Measurements from ENCODE around the gene SUSD3. TPM values are rescaled to one million over a fixed set of nuclear protein-coding genes. Genes with fewer than 3 reads are reported as not detected.

Gene SUSD3
- total RNA-seq, 2 experiments from 2014 or later = 34.6 to 36.7 TPM

DNA sequence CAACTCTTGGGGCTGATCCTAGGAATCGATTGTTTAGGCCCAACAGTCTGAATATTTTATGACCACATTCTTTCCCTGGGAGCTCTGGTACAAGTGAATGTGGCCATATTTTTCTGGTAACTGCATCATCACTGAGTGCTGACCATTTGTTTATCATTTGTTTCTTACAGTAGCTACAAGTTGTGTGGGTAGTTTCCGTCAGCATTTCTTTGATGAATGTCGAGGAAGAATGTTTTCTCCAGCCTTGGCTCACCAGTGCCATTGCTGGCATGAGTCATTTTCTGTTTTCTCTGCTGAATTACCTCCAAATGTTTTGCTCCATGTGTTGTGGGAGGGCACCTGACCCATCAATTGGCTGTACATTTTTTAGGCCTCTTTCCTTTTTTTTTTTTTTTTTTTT lies 23.4 kb downstream of the SUSD3 start:
- DNase-seq (no peak), ATAC-seq (no peak)
- intact Hi-C loops (cut with micrococcal nuclease) = no loop called here
- peaks cover 38% of the 10 kb centered on the region for H3K4me1 Mint-ChIP-seq (ENCODE audit: low read depth)
- peaks cover 6% of the 10 kb centered on the region for H3K9me3 Mint-ChIP-seq
- TF ChIP-seq, protein P1, sequence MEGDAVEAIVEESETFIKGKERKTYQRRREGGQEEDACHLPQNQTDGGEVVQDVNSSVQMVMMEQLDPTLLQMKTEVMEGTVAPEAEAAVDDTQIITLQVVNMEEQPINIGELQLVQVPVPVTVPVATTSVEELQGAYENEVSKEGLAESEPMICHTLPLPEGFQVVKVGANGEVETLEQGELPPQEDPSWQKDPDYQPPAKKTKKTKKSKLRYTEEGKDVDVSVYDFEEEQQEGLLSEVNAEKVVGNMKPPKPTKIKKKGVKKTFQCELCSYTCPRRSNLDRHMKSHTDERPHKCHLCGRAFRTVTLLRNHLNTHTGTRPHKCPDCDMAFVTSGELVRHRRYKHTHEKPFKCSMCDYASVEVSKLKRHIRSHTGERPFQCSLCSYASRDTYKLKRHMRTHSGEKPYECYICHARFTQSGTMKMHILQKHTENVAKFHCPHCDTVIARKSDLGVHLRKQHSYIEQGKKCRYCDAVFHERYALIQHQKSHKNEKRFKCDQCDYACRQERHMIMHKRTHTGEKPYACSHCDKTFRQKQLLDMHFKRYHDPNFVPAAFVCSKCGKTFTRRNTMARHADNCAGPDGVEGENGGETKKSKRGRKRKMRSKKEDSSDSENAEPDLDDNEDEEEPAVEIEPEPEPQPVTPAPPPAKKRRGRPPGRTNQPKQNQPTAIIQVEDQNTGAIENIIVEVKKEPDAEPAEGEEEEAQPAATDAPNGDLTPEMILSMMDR (IDR thresholded peaks at IDR 0.05) = no peak
- CTCF ChIA-PET = interaction anchor here (1.3 to 3.0 kb wide), 3 partner anchors 14 to 77 kb away, joined by 4 to 9 read pairs (median 5); no protein-coding TSS in a partner anchor
- no peaks in the 10 kb centered on the region for H3K27me3 Mint-ChIP-seq
- POLR2A ChIA-PET = interaction anchor here (1.5 kb wide), 1 partner anchor 11 kb away, joined by 3 read pairs; no protein-coding TSS in a partner anchor
- H3K27ac Mint-ChIP-seq = peak overlapping the region; percentile 5
- peaks cover 51% of the 10 kb centered on the region for H3K36me3 Mint-ChIP-seq (ENCODE audit: low read depth)
- no peak overlapping the region for H3K4me3 Mint-ChIP-seq

DNA sequence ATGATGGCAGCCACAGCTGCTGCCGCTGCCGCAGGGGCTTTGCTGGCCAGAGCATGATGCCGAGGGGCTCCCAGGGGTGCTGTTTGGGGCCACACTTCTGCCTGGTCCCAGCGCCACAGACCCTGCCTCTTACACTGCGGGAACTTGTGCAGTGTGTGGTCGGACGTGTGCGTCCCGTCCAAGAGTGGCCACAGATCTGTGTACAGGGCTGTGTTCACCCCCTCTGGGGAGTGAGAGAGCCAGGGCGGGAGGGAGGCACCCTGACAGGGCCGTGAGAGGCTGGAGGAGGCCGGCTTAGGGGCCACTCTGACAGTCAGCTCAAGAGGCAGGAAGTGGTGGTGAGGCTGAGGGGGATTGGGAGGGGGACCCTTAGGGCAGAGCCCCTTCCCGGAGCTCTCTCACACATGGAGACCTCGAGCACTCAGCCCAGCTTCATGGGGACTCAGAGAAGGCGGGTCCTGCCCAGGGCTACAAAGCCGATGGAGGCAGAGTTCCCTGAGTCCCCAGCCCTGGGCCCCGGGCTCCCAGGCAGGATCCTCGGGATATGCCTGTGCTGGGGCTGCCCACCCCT lies 24.4 kb downstream of the SUSD3 start:
- peaks cover 30% of the 10 kb centered on the region for H3K4me1 Mint-ChIP-seq (ENCODE audit: low read depth)
- peaks cover 6% of the 10 kb centered on the region for H3K9me3 Mint-ChIP-seq
- TF ChIP-seq, protein P1 (IDR thresholded peaks at IDR 0.05) = no peak
- DNase-seq (peak; percentile 50), ATAC-seq (peak; percentile 64)
- intact Hi-C loops (cut with micrococcal nuclease) = no loop called here
- H3K36me3 Mint-ChIP-seq (ENCODE audit: low read depth) = peaks cover 56% of the 10 kb centered on the region
- H3K4me3 Mint-ChIP-seq = no peak overlapping the region
- H3K27me3 Mint-ChIP-seq = no peaks in the 10 kb centered on the region
- peak overlapping the region; percentile 91 for H3K27ac Mint-ChIP-seq
- CTCF ChIA-PET = interaction anchor here (1.6 to 3.0 kb wide), 2 partner anchors 15 to 79 kb away, joined by 6 to 9 read pairs; no protein-coding TSS in a partner anchor
- POLR2A ChIA-PET = interaction anchor here (0.6 to 3.2 kb wide), 10 partner anchors 9 to 117 kb away, joined by 3 to 18 read pairs (median 6); no protein-coding TSS in a partner anchor

DNA sequence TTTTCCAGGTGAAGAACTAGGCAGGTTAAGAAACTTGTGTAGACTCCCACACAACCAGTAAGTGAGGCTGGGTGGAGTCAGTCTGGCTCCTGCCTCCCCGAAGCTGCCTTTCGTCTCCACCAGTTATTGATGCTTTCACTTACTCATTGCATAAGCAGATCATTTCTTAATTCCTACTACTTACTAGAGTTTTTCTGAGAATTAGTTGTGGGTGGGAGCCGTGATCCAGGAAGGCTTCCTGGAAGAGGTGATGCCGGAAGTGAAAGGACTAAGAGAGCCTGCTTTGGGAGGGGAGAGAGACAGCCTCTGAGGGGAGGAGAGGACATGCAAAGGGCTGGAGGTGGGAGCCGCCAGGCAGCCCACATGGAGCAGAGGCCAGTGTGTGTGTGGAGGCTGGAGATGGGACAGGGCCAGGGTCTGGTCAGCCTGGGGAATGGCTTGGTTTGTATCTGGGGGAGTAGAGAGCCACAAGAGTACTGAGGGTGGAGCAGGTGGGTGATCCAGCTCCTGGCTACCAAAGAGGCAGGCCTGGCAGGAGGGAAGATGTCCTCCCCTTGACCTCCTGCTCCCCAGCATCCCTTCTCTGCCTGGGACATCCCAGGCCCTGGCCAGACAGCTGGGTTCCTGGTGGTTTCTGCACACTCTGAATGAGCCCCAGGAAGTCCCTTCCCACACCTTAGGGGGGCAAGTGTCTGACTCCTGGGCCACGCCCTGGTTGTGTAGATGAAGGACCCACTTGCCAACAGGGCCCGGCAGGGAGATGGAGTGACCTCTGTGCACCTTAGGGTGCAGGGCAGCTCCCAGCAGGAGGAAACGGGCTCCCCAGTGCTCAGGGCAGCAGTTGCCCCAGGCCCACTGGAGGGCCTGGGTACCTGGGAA lies 25.3 kb downstream of the SUSD3 start:
- peaks cover 6% of the 10 kb centered on the region for H3K9me3 Mint-ChIP-seq
- TF ChIP-seq, protein P1 (IDR thresholded peaks at IDR 0.05) = no peak
- peak; percentile 86 for ATAC-seq
- ChIA-PET POLR2A (interaction anchor here (1.0 to 3.2 kb wide), 9 partner anchors 8 to 118 kb away, joined by 3 to 18 read pairs (median 7); no protein-coding TSS in a partner anchor), CTCF (interaction anchor here (1.0 to 1.6 kb wide), 3 partner anchors 25 to 83 kb away, joined by 3 to 6 read pairs (median 4); no protein-coding TSS in a partner anchor)
- H3K27me3 Mint-ChIP-seq = no peaks in the 10 kb centered on the region
- peak; percentile 64 for DNase-seq
- intact Hi-C loops (cut with micrococcal nuclease) = no loop called here
- peaks cover 61% of the 10 kb centered on the region for H3K36me3 Mint-ChIP-seq (ENCODE audit: low read depth)
- H3K27ac Mint-ChIP-seq = peak overlapping the region; percentile 91
- no peak overlapping the region for H3K4me3 Mint-ChIP-seq
- H3K4me1 Mint-ChIP-seq (ENCODE audit: low read depth) = peaks cover 33% of the 10 kb centered on the region

DNA sequence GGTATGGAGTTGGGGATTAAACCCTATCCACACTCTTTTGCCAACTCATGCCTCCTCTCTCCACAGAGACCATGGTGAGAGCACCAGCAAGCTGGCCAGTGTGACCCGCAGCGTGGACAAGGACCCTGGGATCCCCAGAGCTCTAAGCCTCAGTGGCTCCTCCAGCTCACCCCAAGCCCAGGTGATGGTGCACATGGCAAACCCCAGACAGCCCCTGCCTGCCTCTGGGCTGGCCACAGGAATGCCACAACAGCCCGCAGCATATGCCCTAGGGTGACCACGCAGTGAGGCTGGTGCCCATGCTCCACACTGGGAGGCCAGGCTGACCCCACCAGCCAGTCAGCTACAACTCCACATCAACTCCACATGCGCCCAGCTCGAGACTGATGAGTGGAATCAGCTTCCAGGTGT lies 26.0 kb downstream of the SUSD3 start:
- intact Hi-C loops (cut with micrococcal nuclease) = no loop called here
- ATAC-seq (no peak), DNase-seq (no peak)
- ChIA-PET POLR2A (interaction anchor here (1.4 to 3.2 kb wide), 6 partner anchors 11 to 119 kb away, joined by 3 to 18 read pairs (median 8); no protein-coding TSS in a partner anchor), CTCF (interaction anchor here (1.0 to 1.6 kb wide), 3 partner anchors 25 to 83 kb away, joined by 3 to 6 read pairs (median 4); no protein-coding TSS in a partner anchor)
- H3K4me3 Mint-ChIP-seq = no peak overlapping the region
- peaks cover 66% of the 10 kb centered on the region for H3K36me3 Mint-ChIP-seq (ENCODE audit: low read depth)
- peaks cover 6% of the 10 kb centered on the region for H3K9me3 Mint-ChIP-seq
- no peak overlapping the region for H3K27ac Mint-ChIP-seq
- H3K27me3 Mint-ChIP-seq = no peaks in the 10 kb centered on the region
- TF ChIP-seq, protein P1 (IDR thresholded peaks at IDR 0.05) = no peak
- peaks cover 38% of the 10 kb centered on the region for H3K4me1 Mint-ChIP-seq (ENCODE audit: low read depth)

Measured in activated CD8-positive, alpha-beta T cell treated with anti-CD3 and anti-CD28 coated beads for 36 hours (primary cell).